Umbilical cord (tissue), 2 donors: Measurements from ENCODE around the gene LRPPRC. TPM values are rescaled to one million over a fixed set of nuclear protein-coding genes. Genes with fewer than 3 reads are reported as not detected.

Experiments
- DNase-seq: peaks from one replicate; pipeline ENCODE4 v3.0.0-alpha.2; 2015; ENCODE audit warnings: low spot score
- total RNA-seq: library from RNA; depleted of rRNA; stranded (reverse); fragments of >200 nt; gene quantifications from one replicate; pipeline ENCODE4 v1.2.3, GENCODE V29; 2014; ENCODE audit warnings: low replicate concordance; ENCODE audit not compliant: insufficient read depth

The LRPPRC gene
- total RNA-seq, 1 donor from 2014 or later = 84.7 TPM

DNA sequence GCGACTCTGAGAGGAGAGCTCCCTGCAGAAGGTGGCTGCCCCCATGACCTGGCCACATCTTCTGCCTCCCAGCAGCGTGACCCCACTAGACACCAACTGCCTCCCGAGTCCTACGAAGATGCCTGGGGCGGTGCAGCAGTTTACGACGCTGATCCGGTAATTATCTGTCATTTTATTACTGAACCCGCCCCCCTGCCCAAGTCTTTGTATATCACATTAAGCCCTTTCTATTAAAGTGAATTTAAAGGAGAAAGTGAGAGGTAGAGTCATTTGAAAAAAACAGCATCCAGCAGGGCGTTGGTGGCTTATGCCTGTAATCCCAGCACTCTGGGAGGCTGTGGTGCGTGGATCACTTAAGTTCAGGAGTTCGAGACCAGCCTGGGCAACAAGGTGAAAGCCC is 123.6 kb downstream of the LRPPRC start:
- no peak for DNase-seq

DNA sequence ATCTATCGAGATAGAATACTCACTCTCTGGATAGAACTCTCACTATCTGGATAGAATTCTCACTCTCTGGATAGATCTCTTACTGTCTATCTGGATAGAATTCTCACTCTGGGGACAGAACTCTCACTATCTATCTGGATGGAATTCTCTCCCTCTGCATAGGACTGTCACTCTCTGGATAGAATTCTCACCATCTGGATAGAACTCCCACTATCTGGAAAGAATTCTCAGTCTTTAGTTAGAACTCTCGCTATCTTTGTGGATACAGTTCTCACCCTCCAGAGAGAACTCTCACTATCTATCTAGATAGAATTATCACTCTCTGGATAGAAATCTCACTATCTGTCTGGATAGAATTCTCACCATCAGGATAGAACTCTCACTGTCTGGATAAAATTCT is 140.5 kb downstream of the LRPPRC start:
- DNase-seq = no peak

DNA sequence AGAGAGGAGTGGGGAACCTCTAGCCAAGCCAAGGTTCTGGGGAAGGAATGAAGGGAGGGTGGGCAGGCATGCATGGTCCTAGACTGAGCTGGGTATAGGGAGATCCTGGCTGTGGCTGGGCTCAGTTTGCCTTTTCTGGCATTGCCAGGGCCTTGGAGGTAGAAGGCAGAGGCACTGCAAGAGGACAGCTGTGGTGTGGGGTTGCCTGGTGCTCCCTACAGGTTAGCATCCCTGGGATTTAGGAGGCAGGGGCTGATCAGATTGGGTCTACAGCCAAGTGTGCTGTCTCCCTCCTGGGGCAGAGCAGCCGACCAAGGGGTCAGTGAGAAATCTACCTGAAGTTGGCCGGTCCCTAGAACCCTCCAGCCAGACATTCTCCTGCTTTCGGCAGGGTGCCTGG is 141.1 kb downstream of the LRPPRC start:
- no peak for DNase-seq

DNA sequence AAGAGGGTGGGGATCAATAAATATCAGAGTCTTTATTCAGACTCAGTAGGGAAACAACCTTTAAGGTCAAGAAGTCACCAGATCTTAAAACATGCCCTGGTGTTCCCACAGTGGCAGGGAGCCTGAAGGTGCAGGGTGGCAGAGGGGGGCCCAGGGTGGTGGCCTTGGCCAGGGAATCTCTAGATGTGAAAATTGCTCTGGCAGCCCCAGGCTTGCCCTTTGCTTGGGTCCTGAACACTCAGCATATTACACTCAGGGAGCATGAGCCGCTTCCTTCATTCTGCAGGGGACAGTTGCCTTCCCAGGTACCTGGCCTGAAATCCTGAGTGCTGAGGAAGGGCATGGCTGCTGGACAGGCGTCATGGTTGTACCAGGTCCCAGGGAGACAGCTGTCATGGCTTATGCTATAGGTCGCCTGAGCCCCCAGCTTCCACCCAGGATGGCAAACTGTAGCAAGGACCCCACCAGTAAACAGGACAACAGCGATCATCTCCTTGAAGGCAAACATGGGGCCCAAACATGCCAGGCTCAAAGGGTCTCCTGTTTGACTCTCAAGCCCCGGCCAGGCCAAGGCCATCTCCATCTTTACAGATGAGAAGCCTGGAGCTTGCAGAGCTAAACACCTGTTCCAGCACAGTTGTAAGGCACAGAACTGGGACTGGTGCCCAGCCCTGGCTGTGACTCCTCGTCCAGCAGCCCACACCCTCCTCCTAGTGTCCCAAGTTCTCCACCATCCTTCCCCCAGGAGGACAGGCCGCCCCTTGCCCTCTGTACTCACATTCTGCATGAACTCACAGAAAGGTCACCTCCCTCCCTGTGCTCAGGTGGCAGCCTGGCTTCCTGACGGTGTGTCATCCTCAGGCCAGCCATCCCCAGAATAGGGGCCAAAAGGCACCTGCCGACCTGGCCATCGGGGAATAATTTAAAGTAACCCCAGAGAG is 142.4 kb downstream of the LRPPRC start:
- DNase-seq = no peak

DNA sequence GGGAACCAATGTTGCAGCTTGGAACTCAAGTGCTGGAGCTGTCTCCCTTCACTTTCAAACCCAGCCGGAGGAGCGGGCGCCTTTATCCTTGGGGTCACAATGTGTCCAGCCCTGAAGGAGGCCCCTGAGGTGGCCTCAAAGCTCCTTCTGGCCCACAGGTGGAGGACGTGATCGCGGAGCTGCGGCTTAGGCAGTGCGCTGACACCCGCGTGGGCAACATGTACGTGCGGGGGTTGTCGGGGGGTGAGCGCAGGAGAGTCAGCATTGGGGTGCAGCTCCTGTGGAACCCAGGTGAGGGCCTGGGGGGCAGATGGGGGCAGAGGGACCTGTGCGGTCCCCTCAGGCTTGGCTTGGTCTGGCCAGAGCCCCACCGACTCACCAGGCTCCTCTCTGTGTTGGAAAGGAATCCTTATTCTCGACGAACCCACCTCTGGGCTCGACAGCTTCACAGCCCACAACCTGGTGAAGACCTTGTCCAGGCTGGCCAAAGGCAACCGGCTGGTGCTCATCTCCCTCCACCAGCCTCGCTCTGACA is 143.5 kb downstream of the LRPPRC start:
- no peak for DNase-seq

DNA sequence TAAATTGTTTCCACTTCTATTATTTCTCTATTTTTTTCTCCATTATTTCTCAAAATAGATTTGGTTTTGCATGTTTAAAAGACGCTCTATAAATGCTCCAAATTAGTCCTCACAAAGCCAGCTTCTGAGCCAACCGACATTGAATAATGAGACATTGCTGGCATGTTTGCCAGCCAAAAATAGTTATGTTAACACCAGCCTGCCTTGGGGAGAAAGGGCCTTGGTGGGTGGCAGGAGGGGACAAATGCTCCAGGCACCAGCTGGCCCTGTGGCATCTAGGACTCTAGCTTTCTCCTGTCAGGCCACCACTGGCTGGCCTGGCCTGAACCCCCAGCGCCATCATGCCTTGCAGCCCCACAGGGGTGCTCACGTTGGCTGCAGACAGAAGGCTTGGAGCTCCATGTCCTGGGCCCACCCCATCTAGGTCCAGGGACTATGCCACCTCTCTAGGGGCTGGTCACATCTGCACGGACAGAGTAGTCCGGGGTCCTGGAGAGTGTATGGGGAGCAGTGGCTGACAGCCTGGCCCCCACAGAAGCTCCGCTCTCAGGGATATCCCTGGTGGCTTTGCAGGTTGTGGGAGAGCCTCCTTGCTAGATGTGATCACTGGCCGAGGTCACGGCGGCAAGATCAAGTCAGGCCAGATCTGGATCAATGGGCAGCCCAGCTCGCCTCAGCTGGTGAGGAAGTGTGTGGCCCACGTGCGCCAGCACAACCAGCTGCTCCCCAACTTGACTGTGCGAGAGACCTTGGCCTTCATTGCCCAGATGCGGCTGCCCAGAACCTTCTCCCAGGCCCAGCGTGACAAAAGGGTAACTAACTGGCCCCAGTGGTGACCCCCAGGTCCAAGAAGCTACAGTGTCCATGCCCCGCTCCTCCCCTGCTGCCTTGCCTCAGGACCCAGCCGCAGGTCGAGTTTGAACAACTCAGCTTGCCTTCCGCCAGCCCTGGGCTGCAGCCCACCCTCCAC is 144.5 kb downstream of the LRPPRC start:
- no peak for DNase-seq

DNA sequence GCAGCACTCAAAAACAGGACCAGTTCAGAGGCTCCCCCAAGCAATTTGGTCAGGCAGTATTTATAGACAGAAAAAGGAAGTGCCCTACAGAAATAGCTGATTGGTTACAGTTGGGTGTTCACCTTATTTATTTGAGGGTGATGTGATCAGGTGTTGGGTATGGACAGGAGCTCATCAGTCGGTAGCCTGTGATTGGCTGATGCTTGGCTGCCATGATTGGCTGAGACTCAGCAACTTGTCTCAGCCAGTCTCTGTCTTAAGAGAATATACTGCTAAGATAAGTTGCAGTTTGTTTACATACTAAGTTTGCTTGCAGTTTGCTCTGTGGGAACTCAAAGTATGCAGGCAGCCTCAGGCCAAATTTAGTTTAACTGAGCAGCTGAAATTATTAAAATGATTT is 147.6 kb downstream of the LRPPRC start:
- no peak for DNase-seq

DNA sequence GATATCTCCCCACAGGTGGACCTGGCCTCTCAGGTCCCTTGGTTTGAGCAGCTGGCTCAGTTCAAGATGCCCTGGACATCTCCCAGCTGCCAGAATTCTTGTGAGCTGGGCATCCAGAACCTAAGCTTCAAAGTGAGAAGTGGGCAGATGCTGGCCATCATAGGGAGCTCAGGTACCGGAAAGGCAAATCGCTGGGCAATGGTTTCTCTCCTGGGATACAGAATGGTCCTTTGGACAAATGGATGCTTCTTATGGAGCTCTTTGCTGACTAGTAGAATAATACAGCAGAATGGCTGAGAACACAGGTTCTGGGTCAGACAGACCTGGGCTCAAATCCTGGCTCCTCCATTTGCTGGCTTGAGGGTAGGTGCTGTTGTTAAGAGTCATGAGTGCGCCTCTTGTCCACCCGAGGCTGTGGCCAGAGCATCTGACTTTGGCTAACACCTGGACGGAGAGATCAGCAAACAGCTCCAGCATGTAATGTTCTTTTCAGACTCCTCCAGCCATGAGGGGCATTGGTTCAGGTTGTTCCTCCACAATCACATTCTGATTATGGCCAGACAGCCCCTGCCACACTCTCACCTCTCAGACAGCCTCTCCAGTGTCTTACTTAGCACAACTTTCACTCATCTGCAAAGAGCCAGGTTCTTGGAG is 149.5 kb downstream of the LRPPRC start:
- DNase-seq = no peak

DNA sequence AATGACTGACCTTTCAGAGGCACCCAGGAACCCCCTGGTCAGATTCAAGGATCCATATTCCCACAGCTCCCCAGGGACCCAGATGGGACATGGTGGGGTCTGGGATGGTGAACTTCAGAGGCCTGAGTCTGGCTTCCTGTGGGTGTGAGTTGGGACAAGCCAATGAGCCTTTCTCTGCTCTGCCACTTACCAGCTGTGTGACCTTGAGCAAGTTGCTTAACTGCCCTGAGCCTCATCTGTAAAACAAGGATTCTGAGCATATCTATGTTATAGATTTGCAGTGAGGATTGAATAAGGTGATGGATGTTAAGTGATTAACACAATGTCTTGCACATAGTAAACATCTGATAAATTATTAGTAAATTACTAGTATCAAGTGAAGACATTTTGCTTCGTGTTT is 150.6 kb downstream of the LRPPRC start:
- no peak for DNase-seq

DNA sequence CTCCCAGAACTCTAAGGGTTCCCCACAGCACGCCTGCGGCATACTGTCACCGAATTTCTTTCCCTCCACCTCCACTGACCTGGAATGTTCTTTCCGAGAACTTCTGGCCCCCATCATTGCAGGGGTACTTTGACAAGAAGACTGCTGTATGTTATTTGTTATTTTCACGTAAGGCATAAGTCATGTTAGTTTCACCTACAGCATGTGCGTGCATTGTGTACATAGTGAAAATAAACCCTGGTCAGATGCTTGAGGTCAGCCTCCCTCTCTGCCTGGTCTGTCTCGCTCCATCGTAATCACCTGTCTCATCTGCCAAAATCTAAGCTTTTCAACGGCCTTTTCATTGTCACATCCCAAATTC is 152.9 kb downstream of the LRPPRC start:
- DNase-seq = no peak

DNA sequence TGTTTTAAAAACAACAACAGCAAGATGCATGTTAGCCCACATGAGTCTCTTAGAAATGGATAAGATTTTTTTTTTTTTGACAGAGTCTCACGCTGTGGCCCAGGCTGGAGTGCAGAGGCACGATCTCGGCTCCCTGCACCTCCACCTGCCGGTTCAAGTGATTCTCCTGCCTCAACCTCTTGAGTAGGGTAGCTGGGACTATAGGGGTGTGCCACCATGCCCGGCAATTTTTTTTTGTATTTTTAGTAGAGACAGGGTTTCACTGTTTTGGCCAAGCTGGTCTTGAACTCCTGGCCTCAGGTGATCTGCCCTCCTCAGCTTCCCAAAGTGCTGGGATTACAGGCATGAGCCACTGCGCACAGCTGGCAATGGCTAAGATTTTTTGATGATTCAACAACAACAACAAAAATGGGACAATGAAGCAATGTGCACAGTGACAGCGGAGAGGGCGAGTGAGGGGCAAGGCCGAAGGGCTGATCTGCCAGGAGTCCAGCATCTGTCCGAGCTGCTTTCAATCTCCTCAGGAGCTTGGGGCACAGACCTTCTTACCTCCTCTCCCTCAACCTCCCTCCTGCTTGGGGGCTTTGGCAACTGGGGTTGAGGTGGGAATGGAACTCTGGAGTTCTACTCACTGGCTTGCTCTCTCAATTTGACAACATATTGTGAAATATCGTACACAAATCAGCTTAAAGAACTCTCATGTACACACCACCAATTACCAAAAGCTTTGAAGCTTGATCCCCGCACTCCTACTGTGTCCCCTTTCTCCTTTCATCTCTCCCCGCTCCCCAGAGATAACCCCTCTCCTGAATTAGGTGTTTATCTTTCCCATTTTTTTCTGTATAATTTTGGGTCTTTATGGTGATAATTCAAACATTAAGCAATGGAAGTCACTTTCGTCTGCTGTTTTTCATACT is 153.6 kb downstream of the LRPPRC start:
- no peak for DNase-seq

DNA sequence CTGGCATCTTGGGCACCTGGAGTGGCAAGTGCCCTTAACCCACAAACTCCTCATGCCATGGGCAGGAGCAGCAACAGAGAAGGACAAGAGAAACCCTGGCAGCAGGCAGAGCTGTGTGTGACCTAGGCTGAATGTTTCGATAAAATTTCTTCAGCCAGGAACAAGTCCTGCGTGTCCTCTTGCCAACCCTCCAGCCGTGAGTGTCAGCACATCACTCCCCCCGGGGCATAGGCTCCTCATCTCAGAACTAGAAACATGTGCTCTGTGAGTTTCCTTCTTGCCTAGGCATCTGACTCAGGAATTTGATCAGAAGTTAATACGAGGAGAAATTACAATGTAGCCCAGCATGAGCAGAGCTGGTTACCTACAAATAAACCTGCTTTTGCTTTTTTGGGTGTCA is 154.8 kb downstream of the LRPPRC start:
- DNase-seq = no peak

DNA sequence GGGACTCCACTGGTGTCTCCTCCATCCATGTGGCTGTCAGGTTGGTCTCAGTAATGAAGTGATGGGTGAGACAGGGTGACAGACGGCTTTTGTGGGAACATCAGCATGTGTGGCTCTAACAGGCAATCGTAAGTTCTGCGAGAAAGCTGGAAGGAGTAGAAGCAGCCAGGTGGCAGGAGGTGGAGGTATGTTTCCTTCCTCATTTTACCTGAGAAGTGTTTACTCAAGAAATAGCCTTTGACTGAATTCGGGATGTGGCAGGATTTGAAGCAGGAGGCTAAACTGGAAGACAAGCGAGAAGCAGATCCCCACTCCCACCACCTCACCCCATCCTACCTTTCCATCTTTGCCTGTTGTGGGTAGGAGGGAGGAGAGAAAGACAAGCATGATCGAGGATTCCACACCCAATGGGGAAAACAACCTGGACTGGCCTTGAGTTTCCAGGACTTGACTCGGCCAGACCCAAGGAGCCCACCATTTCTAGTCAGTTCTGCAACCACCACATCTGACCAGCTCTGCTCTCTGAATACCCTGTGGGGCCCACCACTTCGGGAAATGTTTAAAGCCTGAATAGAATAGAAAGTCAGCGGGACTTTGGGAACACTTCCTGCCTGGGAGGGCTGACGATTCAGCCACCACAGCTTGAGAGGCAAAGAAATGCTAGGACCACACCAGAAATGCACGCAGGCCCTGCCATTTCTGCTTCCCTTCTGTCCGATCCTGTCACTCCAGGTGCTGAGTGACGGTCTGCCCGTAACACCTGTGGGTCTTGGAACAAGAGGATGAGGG is 155.8 kb downstream of the LRPPRC start:
- DNase-seq = no peak

DNA sequence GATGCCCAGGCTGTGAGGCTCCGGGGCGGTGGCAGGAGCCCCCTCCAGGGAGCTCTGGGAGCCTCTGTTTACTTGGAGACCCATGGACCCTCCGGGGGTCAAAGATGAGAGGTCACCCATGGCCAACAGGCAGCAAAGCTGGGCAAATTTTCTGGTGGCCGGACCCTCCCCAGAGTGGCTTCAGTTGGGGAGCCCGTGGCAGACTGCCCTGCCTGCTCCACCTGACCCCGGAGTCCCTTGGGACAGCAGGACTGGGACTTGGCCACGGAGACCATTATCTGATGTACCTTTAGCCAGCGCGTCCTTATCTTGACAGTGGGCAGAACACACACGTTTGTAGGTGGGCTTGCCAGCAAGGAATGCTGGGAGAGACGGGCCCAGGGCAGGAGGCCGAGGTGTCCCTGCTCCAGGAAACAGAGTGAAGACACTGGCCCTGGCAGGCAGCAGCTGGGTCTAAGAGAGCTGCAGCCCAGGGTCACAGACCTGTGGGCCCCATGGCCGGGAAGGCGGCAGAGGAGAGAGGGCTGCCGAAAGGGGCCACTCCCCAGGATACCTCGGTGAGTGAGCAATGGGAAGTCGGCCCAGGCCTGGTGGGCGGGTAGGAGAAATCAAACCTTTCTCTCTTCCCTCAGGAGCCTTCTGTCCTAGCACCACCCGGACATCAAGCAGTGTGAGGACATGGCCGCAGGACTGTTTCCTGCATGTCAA is 157.1 kb downstream of the LRPPRC start, which contains the start of the genes ABCG5 and ABCG8:
ABCG5 (minus strand) TSS at position 280 of the 708 bp plus-strand sequence; CDS start at position 120, 160 bp downstream.
ABCG8 (plus strand) TSS at position 412 of the 708 bp plus-strand sequence; CDS start at position 495, 83 bp downstream.
- no peak for DNase-seq

DNA sequence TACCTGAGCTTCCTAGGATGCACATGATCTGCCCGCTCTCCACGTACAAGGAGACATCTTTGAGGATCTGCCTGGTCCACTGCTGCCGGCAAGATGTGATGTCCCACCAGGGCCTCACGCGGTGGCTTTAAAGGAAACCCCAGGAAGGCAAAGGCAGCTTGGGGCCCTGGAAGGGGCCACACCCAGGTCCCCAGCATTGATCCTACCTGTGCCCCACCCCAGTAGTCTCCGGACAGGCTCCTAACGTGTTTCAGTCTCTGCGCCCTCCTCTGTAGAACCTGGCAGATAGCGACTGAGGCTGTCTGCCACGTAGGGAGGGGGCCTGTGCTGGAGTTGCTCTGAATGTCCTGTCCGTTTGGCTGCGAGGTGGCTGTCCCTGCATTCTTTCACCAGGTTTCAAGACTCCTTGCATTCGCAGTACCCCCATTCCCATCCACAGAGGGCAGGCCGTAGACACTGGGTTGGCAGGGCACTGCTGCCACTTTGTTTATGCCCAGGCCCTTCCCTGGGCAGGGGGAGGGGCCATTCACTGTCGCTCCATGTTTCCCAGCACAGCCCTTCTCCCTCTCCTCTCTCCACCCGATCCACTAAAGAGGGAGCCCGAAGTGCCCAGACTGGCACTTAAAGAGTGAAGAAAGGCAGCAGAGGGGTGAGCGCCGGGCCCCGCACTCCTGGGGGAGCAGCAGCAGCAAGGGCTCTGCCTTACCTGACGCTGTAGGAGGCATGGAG is 157.8 kb downstream of the LRPPRC start:
- DNase-seq = no peak

DNA sequence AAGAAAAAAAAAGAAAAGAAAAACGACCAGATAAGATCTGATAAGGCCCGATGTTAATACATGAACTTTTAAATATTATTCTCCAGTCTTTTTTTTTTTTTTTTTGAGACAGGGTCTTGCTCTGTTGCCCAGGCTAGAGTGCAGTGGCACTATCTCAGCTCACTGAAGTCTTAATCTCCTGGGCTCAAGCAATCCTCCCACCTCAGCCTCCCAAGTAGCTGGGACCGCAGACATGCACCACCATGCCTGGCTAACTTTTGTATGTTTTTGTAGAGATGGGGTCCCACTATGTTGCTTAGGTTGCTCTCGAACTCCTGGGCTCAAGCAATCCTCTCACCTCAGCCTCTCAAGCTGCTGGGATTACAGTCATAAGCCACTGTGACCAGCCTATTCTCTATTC is 158.8 kb downstream of the LRPPRC start:
- no peak for DNase-seq
